ENCODE data around the gene SAP30BP. TPM values are rescaled to one million over a fixed set of nuclear protein-coding genes. Genes with fewer than 3 reads are reported as not detected.

Gene SAP30BP
- total and polyA plus RNA-seq, 2 of the 13 experiments (the other 11 are each of a cell fraction or from before 2014, with no cell fraction given) = 67.7 to 99.4 TPM

- TF ChIP-seq BRF2 (CRISPR knock-in tag; IDR thresholded peaks at IDR 0.05) = no peak
- TF ChIP-seq RAD51 (IDR thresholded peaks at IDR 0.05; ENCODE audit: borderline replicate concordance) = no peak
- no peak for TF ChIP-seq E2F5 (CRISPR knock-in tag; conservative IDR thresholded peaks at IDR 0.05)
- no peak for TF ChIP-seq JUN (CRISPR knock-in tag; IDR thresholded peaks at IDR 0.05)
- no peak for TF ChIP-seq LCORL (IDR thresholded peaks at IDR 0.05)
- peak; percentile 1; the same call in 1 of the 2 replicates for TF ChIP-seq LCORL (CRISPR knock-in tag; IDR thresholded peaks at IDR 0.05)
- TF ChIP-seq ZNF724P (CRISPR knock-in tag; IDR thresholded peaks at IDR 0.05; ENCODE audit: borderline replicate concordance) = no peak
- no peak for TF ChIP-seq GABPA (IDR thresholded peaks at IDR 0.05; ENCODE audit: low read depth, low read length)
- TF ChIP-seq GABPA (CRISPR knock-in tag; IDR thresholded peaks at IDR 0.05; ENCODE audit: low read depth) = no peak
- no peak for TF ChIP-seq ATRX (CRISPR knock-in tag; IDR thresholded peaks at IDR 0.05; ENCODE audit: borderline replicate concordance)
- no peak for TF ChIP-seq ZNF180 (CRISPR knock-in tag; IDR thresholded peaks at IDR 0.05; ENCODE audit: borderline replicate concordance, low read depth)
- TF ChIP-seq FOXA1 (IDR thresholded peaks at IDR 0.05) = no peak
- no peak for TF ChIP-seq FOXA1 (CRISPR knock-in tag; IDR thresholded peaks at IDR 0.05)
- no peak for TF ChIP-seq ZFP62 (CRISPR knock-in tag; IDR thresholded peaks at IDR 0.05)
- TF ChIP-seq KLF12 (CRISPR knock-in tag; IDR thresholded peaks at IDR 0.05; ENCODE audit: borderline replicate concordance) = no peak
- TF ChIP-seq NFAT5 (CRISPR knock-in tag; IDR thresholded peaks at IDR 0.05) = no peak
- no peak for TF ChIP-seq ARNT (IDR thresholded peaks at IDR 0.05)
- no peak for TF ChIP-seq ZNF607 (CRISPR knock-in tag; IDR thresholded peaks at IDR 0.05; ENCODE audit: borderline replicate concordance)
- no peak for TF ChIP-seq KLF16 (CRISPR knock-in tag; IDR thresholded peaks at IDR 0.05)
- TF ChIP-seq PRMT3 (CRISPR knock-in tag; IDR thresholded peaks at IDR 0.05; ENCODE audit: borderline replicate concordance, low read depth) = 0 out of 2 replicates have a peak, but pooled peaks have one; percentile 6
- peak; percentile 35; the same call in 1 of the 2 replicates for TF ChIP-seq GABPB1 (CRISPR knock-in tag; IDR thresholded peaks at IDR 0.05)
- no peak for TF ChIP-seq ZC3H13 (CRISPR knock-in tag; IDR thresholded peaks at IDR 0.05)
- TF ChIP-seq, protein P1, sequence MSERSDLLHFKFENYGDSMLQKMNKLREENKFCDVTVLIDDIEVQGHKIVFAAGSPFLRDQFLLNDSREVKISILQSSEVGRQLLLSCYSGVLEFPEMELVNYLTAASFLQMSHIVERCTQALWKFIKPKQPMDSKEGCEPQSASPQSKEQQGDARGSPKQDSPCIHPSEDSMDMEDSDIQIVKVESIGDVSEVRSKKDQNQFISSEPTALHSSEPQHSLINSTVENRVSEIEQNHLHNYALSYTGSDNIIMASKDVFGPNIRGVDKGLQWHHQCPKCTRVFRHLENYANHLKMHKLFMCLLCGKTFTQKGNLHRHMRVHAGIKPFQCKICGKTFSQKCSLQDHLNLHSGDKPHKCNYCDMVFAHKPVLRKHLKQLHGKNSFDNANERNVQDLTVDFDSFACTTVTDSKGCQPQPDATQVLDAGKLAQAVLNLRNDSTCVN (CRISPR knock-in tag; IDR thresholded peaks at IDR 0.05; ENCODE audit: borderline replicate concordance) = no peak
These were observed 82.6 kb downstream of the SAP30BP start (continued) for GRCh38 chr17:75749545-75750389.
